PFSK-1 (cell line): ENCODE results near the gene NUP210L.

Source experiments
- FOXP2 ChIP-seq: optimal IDR thresholded peaks from 2 replicates; pipeline ENCODE3; 2011; ENCODE audit warnings: borderline replicate concordance, control low read depth, inconsistent platforms; ENCODE audit not compliant: insufficient read depth; ENCODE audit errors: extremely low read length, extremely low read depth
- POLR2AphosphoS5 ChIP-seq: IDR thresholded peaks from 2 replicates; pipeline ENCODE4 v1.6.1; 2012; ENCODE audit warnings: low read depth, mild to moderate bottlenecking, control low read depth, low read length, moderate library complexity
- SIN3A ChIP-seq: IDR thresholded peaks from 2 replicates; pipeline ENCODE4 v1.6.1; 2012; ENCODE audit warnings: mild to moderate bottlenecking, low read length, moderate library complexity, borderline replicate concordance; ENCODE audit not compliant: insufficient read depth

DNA sequence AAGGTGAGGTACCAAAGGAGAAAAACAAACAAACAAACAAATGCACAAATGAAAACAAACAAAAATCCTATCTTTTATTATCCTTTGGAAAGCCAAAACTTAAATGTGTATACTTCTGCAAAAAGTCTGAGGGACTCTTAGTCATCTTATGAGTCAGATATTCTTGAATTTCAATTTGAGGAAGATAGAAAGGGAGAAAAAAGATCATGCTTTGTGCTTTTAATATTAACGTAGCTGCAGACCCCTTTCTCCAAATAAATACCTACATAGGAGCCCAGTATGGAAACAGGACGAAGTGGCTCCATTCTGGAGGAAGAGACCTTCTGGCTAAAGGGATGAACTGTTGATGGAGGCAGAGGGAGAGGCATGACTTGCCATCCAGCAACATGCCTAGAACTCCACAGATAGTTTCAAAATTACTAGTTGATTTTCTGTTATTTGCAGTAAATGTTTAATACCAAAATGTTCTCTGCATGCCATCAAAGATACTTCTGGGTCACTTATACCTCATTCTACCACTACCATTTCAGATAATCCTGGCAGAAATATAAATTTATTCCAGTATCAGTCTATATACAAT, 25.4 kb downstream of the NUP210L start:
- TF ChIP-seq SIN3A, result no peak
- no peak for TF ChIP-seq FOXP2
- TF ChIP-seq POLR2AphosphoS5, result no peak
